NCI-H146 (cell line): ENCODE data around the gene GALNT7.
"Not testable (repeated sequence)": the region's sequence is repeated elsewhere in the genome, so short reads cannot be mapped to it uniquely, and the experiment has no call there.

Experiments
- DNase-seq: peaks from one replicate; lab custom pipeline; 2025; lab: John Stamatoyannopoulos, UW

The GALNT7 gene, protein sequence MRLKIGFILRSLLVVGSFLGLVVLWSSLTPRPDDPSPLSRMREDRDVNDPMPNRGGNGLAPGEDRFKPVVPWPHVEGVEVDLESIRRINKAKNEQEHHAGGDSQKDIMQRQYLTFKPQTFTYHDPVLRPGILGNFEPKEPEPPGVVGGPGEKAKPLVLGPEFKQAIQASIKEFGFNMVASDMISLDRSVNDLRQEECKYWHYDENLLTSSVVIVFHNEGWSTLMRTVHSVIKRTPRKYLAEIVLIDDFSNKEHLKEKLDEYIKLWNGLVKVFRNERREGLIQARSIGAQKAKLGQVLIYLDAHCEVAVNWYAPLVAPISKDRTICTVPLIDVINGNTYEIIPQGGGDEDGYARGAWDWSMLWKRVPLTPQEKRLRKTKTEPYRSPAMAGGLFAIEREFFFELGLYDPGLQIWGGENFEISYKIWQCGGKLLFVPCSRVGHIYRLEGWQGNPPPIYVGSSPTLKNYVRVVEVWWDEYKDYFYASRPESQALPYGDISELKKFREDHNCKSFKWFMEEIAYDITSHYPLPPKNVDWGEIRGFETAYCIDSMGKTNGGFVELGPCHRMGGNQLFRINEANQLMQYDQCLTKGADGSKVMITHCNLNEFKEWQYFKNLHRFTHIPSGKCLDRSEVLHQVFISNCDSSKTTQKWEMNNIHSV

GRCh38 chr4:173168396-173169177 is at the start of gene GALNT7:
GALNT7 (plus strand) TSS chr4:173168811; CDS start chr4:173168836, 25 bp downstream.
- DNase-seq: peak; percentile 89

DNA sequence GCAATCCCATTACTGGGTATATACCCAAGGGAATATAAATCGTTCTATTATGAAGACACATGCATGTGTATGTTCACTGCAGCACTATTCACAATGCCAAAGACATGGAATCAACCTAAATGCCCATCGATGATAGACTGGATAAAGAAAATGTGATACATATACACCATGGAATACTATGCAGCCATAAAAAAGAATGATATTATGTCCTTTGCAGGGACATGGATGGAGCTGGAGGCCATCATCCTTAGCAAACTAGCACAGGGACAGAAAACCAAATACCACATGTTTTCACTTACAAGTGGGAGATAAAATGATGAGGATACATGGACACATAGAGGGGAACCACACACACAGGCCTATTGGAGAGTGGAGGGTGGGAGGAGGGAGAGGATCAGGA is 49.8 kb upstream of the GALNT7 start:
- DNase-seq: not testable (repeated sequence)

- no peak for DNase-seq
These were observed 48.8 kb upstream of the GALNT7 start for GRCh38 chr4:173119818-173120217.

DNA sequence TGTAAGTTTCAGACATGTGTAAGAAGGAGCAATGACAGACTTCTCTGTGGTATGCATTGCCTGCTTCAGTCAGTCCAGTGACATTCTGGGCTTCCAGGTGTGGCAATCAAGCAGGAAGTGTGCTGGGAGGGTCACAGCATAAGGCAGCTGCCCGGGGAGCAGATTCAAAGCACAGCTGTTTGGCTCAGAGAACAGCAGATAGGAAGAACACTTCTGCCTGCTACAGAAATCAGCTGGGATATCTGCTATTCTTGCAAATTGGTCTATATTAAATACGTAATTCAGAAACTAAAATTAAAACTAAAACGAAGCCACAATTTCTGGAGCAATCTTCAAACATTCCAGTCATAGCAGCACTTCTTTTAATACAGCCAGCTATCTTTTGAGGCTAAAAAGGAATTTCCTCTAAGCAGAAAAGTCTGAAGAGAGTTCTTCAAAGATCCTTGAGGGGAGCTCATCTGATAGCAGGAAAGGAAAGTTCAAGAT is 47.5 kb upstream of the GALNT7 start:
- DNase-seq: peak; percentile 66

GRCh38 chr4:173124209-173124865 is 44.3 kb upstream of the GALNT7 start:
- DNase-seq: no peak

GRCh38 chr4:173125216-173125812 is 43.3 kb upstream of the GALNT7 start:
- no peak for DNase-seq

GRCh38 chr4:173128199-173128890 is 40.3 kb upstream of the GALNT7 start:
- no peak for DNase-seq

DNA sequence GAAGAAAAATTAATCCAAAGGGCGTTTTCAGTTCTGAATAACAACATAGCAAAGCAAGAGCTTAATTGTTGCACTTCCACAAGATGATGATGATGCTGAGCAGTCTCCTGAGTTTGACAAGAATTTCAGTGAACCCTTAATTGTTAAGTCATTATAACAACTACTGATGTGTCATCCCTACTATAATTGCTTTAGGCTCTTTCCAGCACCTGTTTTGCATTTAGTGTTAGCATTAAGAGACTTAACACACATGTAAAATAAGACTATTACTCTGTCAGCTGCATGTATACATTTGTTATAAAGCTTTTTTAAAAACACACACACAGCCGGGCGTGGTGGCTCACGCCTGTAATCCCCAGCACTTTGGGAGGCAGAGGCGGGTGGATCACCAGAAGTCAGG is 37.9 kb upstream of the GALNT7 start:
- no peak for DNase-seq

DNA sequence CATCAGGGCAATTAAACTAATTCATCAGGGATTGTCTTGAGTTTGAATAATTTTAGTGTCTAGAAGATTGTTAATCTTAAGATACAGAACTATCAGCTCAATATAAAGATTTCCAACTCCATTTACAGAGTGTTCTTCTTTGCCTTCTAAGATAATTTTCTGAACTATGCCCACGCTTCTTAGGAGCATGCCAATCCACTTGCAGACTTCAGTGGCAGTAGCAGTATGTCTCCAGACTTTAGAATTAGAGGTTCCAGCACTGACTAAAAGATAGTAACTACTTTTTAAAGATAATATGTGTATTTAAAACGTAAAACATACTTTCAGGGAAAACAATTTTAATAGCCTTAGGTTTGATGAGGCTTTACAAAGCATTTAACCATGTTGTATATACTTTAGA is 34.2 kb upstream of the GALNT7 start:
- no peak for DNase-seq

GRCh38 chr4:173135241-173135847 is 33.3 kb upstream of the GALNT7 start:
- DNase-seq: no peak

DNA sequence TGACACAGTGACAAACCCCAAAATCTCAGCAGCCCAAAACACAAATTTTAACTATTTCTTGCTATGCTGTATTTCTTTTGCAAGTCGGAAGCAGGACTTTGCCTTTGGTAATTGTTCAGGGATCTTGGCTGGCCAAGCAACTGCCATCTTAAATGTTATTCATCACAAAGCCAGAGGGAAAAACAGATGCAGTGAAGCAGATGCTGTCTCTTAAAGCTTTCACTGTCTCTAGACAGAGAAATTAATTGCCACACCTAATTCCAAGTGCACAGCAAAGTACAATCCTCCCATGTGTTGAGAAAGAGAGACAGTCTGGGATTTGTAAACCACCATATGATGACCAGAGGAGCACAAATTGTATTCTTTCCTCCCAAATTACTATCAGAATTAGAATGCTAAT is 30.0 kb upstream of the GALNT7 start:
- DNase-seq: no peak

DNA sequence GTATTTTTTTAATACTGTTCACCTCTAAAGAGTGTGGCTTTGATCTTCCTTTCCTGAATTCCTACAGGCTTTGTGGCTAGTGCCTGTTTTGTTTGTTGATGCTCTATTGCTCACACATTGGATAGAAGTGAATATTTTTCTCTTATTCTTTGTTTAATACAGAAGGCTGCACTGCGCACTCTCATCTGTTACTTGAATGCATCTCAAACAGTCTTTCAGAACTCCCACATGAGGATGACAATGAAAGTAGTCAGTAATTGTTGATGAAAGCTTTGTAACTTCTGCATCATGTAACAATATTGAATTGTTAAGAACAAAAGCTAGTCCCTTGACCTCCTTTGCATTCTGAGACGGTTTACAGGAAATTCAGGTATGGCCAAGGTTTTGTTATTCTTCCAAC is 29.1 kb upstream of the GALNT7 start:
- DNase-seq: no peak

DNA sequence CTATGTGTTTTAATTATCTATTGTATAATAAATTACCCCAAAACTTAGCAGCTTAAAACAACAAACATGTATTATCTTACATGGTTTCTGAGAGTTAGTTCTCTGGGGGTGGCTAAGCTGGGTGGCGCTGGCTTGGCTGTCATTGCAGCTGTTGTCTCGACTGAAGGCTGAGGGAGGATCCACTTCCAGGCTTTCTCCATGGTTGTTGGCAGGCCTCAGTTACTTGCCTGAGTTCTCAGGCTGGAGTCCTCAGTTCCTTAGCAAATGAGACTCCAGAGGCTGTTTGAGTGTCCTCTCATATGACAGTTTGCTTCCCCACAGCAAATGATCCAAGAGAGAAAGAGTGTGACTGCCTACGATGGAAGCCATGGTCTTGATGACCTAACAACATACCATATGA is 23.5 kb upstream of the GALNT7 start:
- no peak for DNase-seq

GRCh38 chr4:173146456-173146855 is 22.2 kb upstream of the GALNT7 start:
- DNase-seq: no peak

DNA sequence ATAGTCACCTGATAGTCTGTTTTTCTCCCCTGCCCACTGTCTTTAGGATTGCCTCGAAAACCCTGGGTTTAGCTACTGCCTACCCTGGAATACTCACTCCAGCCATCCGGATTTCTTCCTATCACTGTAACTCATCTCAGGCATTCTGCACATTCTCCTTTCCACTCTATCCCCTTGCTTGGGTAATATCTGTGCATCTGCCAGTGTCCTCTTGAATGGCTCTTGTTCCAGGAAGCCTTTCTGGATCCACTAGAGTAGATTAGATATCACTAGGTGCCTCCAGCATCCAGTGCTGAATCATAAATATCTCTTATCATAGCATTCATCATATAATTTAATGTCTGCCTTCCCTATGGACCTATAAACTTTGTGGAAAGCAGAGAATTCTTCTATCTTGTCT is 17.1 kb upstream of the GALNT7 start:
- no peak for DNase-seq

GRCh38 chr4:173152104-173152503 is 16.5 kb upstream of the GALNT7 start:
- no peak for DNase-seq

GRCh38 chr4:173153445-173153844 is 15.2 kb upstream of the GALNT7 start:
- DNase-seq: no peak

DNA sequence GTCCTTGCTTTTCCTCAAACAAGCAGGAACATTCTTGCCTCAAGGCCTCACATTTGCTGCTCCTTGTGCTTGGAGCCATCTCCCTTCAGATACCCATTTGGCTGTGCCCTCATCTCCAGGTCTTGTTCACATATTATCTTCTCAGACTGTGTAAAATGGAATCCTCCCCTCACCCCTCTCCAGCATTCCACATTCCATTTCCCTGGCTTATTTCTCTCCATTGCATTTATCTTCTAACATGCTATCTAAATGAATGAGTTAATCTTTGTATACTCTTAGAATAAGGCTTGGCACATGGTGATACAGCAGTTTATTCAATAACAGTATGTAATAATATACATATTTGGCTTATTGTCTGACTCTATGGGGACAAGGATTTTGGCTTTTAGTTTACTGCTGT is 8.8 kb upstream of the GALNT7 start:
- no peak for DNase-seq

GRCh38 chr4:173160871-173161270 is 7.7 kb upstream of the GALNT7 start:
- DNase-seq: no peak

DNA sequence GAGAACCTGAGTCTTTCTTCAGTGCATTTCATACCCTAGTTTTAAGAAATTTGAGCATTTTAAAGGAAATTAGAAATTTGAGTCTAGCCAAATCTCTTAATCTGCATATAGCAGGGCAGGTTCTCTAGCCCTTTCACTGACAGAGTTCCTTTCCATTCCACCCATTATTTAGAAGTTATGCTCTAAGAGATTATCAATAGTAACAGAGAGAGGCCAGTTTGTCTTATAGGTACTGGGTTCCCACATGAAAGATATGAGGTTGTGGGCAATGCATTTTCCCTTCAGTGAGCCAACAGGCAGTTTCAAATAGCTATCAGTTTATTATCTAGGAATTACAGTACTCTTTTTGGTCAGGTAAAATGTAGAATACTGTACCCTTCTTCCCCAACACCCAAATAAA is 7.3 kb upstream of the GALNT7 start:
- no peak for DNase-seq

DNA sequence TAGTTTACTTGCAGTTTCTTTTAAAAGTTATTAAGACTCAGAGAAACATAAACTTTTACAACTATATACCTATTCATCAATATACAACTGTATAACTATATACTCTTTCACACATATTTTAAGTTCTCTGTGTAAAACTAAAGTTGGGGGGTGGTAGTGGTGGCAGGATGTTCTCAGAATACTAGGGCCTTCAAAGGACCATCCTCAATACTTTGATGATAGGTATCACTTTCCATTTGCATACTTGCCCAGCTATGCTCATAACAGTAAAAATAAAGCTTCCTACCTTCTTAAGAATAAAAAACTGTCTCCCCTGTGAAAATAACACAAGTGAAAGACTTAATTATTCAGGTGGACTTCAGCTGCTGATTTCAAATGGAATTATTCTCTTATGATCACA is 2.9 kb upstream of the GALNT7 start:
- DNase-seq: no peak
